IPS-NIHi7 (cell line): ENCODE results near the gene PTPRN2.

ENCODE experiments used
- DNase-seq: peaks from one replicate; pipeline ENCODE4 v3.0.0; 2012; ENCODE audit warnings: mixed read lengths; ENCODE audit errors: extremely low spot score

Gene PTPRN2

DNA sequence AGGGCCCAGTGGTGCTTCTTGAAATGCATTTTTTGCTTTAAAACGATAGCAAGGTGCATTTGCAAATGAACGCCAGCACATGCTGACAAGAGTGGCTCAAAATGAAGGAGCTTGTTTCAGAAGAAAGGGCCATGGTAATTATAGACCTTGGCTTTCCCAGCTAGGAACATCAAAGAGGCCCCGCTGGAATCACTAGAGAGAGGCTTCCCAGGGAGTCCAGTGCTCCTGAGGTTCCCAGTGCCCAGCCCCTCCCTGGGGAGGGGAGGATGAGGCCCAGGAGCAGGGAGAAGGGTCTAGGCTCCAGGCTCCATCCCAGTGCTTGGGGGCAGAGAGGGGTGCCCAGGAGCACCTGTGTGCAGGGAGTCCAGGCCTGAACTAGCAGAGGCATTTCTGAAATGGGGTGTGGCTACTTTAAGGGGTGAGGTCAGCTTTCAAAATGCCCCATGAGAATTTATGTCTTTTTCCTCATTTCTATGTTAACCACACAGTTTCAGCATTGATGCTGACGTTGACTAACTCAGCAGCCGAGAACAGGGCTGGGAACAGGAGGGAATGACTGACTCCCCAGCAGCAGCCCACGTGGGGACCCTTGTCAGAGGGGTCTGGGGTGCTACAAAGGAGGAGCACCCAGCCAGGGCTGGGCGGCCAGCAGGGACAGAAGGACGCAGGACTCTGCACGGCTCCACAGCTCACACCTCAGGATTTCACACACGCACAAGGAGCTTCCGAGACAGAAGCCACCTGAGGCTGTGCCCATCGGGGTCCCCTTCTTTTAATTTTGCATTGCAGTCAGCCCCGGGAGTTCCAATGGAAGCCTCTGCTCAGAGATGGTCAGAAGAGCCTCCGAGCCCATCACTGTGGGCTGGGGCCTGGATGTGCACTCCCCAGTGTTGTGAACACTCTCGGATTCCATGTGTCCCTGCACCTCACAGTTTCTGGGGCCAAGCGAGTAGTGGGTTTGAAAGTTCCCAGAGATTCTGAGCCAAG is 570.2 kb downstream of the PTPRN2 start:
- DNase-seq, result no peak

DNA sequence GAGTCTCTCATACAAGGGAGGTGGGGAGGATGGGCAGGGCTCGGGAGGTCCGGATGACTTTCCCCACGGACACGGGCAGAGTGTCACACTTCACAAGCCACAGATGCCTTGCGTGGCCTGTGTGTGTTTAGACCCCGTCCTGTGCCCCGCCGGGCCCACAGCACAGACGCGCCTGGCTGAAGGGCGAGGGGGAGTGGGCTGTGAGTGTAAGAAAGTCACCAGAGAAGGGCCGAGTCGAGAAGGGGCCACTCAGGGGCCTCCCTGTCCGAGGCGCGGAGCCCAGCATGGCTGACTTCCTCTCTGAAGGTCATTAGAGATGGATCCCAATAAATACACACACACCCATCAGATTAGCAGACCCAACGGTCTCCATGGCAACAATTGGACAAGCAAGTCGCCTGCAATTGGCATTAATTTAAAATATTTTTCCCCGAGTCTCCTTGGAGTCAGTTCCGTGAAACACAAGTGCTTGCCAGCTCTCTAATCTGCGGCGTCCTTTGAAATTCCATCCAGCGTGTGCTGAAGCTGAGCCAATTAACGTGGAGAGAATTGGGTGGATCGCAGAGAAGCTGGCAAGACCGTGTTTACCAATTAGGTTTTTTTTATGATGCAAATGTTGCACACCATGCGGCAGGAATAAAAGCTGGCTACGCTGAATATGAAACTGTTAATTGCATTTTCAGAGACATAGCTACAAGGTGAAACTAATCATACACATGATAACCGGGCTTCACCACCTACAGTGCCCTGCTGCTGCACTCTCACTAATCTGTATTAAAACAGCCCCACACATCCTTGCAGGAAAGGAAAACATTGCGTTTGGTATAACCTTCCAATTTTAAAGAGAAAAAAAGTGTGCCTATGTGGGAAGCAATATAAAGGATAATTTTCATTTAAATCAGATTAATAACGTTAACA is 571.2 kb downstream of the PTPRN2 start:
- no peak for DNase-seq

DNA sequence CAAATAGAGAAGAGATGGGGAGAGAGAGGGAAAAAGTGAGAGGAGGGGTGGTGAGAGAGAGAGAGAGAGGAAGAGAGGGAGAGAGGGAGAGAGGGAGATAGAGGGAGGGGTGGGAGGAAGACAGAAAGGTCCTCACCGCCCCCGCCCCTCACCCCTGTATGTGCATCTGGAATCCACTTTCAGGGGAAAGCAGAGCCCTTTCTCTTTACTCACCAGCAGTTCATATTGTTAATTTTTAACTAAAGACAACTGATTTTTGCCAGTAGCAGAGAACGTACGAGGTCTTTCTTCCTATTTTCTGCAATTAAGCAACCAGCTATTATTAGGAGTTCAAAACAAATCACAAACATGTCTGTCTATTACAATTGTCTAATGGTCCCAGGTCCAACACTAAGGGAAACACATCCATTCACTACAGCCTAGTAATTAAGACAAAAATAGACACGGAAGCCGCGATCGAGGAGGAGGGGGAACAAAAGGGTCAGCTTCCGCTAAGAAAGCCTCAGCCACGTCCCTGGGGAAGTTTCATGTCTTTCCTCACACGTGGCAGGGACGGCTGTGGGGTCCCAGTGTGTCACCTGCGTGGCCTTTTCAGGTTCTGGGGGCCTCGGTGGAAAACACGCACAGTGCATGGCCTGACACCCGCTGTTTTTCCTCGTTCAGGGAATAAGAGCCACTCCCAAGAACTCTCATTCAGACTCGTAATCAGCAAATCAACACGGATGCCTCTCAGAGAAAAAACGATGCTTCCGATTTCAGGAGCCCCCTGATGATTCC is 572.0 kb downstream of the PTPRN2 start:
- no peak for DNase-seq

DNA sequence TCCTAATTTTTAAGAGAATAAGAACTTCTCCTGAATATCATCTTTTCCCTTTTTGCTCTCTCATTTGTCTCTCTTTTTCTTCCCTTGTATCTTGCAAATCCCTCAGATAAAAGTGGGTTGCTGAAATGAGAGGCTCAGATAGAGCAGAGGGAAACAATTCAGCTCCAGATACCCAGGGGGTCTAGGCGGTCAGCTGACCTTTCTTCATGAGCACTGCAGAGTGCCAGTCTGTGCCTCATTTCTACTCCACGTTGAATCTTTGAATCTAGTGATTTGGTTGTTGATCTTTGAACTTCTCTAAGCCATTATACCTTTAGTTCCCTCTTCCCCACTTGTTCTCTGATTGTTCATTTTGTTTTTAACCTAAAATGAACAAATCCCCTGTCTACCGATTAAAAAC is 572.6 kb downstream of the PTPRN2 start:
- DNase-seq, result no peak

DNA sequence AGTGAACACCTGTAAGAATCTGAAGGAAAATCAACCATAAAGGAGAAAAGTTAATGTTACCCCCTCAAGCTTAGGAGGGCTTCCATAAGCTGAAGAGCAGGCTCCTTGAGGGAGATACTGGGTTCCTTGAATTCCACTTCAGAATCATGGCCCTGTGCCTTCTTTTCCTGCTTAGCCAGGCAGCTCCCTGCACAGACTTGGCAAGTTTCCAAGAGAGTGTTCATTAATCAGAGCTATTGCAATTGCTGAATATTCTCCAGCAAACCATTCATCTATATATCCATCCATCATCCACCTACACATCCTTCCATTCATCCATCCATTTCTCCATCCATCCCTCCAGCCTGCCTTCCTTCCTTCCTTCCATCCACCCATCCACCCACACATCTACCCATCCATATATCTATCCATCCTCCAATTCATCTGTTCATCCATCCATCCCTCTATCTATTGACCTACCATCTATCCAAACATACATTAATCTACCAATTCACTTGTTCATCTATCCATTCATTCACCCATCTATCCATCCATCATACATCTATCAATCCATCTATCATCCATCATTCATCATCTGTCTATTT is 574.4 kb downstream of the PTPRN2 start:
- no peak for DNase-seq

DNA sequence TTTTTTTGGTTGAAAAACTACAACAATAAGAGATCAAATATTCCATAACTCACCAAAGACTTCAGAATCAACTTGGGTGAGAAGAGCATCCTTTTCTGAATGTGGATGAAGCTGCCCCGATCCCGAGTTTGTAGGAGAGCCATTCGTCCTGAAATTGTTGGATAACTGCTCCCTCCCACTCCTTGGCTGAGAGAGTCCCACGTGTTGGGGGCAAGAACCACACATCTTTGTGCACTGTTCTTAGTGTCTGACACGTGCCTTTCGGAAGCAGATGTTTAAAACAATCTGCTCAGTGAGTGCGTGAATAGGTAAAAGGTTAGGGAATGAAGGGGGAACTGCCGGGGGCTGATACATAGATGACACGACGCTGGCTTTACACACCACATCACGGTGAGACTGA is 575.7 kb downstream of the PTPRN2 start:
- DNase-seq, result no peak

DNA sequence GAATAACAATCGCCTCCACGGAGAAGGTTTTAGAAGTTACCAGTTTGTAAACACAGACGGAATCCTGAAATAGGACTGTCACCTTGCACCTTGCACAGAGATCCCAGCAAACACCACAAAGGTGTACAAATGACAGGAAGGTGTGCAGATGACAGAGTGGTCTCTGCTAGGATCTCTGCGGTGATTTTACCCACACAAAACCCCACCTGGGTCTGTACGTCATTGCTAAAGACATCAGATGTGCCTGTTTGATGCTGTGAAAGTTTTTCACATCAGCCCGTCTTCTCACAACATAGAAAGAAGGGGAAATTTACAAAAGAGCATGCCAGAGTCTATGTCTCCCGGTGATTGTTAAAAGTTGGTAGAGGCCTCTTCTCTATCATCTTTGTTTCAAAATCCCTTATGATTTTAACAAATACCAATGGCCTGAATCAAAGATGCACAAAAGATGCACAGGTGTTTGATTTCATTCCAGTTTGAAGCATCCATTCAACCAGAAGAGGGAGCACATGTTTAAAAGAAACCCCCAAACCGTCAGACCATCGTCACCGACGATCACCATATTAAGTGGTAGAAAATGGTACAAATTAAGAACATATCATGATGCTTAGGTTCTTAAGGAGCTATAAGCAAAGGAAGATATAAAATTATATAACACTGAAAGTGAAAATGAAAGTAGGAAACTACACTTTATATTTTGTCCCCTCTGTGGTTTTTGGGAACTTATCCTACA is 576.5 kb downstream of the PTPRN2 start:
- no peak for DNase-seq

DNA sequence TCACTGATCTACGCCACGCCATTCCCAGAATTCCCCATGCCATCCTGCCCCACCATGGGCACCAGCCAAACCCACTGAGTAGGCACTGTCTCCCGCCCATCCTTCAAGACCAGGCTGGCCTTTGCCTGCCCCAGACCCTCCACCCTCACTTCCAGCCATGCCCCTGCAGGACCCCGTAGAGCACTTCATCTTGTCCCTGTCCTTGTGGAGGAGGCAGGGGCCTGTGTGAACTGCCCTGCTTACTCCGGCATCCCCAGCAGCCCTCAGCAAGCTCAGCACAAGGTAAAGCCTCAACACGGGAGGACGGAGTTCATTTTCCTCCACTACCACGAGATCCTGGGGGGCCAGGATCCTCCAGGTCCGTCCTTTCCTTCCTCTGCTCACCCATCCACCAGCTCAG is 577.7 kb downstream of the PTPRN2 start:
- no peak for DNase-seq

DNA sequence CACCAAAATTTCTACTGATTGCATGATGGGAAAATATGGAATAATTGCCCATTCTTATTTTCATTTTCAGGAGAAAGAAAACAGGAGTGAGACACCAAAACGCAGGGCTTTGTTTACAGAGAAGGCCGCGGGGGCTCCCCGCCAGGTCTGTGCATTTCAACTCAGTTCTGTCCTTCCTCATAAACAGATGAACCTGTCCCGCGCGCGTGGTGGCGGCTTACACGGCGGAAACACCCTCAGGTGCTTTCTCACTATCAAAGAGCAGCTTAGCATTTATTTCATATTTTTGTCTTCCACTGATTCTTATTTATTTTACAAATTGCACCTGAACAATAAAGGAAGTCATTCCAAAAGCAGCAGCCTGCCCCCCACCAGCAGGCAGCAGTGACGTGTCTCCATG is 579.4 kb downstream of the PTPRN2 start:
- no peak for DNase-seq

DNA sequence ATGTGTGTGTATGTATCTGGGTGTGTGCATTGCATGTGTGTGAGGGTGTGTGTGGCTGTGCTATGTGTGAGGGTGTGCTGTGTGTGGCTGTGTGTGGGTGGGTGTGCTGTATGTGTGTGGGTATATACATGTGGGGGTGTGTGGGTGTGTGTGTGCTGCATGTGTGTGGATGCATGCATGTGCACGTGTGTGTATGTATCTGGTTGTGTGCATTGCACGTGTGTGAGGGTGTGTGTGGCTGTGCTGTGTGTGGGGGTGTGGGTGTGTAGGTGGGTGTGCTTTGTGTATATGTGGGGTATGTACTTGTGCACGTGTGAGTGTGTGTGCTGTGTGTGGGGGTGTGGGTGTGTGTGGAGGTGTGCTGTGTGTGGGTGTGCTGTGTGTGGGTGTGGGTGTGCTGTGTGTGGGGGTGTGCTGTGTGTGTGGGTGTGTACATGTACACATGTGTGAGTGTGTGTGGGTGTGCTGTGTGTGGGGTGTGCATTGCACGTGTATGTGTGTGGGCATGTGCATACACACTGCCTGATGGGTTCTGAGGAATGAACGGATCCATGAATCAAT is 579.8 kb downstream of the PTPRN2 start:
- DNase-seq, result no peak

DNA sequence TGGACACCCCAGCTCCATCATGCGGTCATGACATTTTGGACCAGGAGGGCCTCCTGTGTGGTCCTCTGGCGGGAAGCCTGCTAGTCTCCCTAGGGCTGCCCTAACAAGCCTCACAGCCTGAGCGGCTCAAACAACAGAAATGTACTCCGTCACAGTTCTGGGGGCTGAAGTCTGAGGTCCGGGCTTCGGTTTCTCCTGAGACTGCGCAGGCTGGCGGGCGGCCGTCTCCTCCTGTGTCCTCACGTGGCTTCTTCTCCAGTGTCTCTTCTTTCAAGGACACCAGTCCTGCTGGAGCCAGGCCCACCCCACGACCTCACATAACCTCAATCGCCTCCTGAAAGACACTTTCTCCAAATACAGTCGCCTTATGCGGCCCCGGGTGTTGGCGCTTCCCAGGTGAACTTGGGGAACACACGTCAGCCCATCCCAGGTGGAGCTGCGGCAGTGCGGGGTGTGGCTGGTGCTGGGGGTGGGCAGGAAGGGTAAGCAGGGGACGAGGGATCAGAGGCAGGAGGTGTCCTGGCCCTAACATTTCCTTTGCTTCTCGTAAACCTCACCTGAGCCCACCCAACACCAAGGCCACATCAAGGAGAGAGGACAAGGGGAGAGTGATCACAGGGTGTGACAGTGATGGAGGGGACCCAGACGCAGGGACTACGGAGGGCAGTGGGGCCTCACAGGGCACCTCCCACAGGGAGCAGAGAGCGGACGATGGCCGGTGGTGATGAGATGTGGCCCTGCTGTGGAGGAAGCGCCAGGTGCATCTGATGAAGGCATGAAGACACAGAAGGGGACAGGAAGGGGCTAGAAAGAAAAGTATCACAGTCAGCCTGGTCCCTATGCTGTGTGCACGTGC is 580.6 kb downstream of the PTPRN2 start:
- DNase-seq, result no peak

DNA sequence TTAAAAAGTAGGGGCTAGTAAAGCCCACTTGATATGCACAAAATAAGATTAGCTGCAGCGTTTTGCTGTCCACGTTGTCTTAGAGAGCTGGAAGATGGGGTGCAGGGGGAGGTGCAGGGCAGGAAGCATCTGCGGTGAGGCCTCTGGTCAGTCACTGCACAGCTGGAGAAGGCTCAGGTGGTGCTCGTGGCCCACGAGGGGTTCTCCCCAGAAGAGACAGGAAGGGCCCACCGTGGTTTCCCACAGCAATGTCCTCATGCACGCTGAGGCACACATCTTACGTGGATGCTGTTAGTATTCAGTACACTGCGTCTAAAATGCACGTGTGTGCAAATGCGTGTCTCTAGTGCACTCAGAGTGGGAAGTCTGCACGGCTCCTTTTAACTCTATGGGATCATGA is 582.1 kb downstream of the PTPRN2 start:
- no peak for DNase-seq

DNA sequence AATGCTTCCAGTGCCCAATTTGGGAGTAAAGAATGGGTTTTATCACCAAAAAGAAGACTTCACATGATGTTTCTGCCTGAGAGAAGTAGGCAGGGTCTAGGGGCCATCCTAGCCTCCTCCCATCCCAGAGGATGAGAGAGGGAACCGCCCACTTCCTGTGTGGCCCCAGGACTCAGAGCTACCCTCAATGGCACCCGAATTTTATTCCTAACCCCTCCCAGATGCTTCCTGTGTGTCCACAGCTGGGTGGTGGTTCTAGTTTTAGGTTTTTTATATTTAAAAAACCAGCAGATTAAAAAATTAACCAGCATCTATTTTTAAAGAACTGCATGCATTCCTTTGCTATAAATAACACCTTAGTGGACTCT is 583.5 kb downstream of the PTPRN2 start:
- no peak for DNase-seq

DNA sequence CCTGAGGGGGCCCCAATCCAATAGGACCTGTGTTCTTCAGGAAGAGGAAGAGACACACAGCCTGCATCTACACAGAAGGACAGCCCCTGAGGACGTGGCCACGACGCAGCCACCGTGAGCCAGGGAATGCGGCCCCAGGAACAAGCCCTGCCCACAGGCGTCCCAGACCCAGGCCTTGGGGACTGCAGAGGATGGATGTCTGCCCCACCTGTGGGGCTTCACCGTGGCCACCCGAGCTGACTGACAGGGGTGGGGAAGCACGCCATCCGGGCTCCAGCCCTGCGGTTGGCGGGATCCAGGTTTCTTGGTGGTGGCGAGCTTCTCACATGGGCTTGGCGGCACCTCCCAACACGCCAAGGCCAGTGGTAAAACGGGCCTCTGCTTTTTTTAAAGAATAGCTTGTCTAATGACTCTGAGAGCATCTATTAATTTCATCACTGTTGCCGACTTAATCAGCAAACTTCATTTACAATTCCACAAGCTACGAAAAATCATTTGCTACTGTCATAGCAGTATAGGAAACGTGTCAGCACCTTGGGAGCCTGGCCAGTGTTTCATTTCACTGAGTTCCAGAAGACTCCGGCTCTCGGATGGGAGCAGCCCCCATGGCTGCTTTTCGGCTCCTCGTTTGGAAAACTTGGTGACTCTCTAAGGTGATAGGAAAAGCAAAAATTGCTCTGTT is 584.0 kb downstream of the PTPRN2 start:
- no peak for DNase-seq

DNA sequence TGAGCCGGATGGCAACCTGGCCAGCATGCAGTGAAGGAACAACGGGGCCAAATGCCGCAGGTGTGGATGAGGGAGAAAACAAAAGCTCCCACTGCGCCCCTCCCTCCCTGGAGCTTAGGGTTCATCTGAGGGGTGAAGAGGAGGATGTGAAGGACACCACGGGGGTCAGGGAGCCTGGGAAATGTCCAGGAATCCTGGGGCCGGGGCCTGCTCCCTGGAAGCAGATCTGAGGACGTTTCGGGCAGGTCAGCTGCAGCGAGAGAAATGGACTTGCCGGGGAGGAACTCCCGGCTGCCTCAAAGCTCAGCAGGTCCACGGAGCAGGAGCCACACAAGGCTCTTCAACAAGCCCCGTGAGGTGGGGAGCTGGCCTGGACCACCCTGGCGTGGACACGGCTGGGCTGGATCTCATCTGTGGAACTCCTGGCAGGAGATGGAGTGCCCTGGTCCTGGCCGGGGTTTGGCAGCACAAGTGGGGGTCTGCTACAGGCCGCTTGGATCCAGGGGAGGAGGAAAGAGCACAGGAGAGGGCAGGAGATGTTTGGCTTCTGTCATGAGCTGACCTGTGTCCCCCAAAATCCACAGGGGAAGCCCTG is 585.0 kb downstream of the PTPRN2 start:
- no peak for DNase-seq

DNA sequence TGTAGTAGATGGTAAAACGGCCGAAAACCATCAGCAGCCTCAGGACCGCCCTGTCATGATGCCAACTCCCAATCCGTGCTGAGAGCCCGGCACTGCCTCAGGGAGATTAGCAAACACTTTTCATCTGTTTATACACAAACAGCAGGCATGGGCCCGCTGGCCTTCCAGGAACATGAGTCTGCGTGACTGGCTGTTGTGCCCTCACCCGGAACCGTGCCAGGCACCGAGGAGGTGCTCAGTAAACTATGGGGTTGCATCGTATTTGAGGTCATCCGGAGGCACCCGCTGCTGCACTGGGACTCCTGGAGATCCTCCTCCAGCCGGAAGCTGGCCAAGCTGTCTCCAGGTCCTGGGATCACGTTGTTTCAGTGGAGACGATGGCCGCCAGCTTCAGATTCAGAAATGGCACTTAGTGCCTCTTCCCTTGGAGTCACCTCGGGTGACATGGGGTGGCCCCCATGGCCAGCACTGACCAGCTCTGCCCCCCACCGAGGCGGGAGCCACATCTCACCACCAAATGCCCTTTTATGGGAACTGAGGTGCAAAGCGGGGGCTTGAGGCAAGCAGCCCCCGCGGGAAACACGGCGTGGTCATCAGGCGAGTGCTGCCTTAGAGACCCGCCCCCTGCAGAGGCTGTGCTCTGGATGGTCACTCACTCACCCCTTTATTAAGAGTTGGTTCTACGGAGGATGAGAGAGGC is 585.9 kb downstream of the PTPRN2 start:
- no peak for DNase-seq

DNA sequence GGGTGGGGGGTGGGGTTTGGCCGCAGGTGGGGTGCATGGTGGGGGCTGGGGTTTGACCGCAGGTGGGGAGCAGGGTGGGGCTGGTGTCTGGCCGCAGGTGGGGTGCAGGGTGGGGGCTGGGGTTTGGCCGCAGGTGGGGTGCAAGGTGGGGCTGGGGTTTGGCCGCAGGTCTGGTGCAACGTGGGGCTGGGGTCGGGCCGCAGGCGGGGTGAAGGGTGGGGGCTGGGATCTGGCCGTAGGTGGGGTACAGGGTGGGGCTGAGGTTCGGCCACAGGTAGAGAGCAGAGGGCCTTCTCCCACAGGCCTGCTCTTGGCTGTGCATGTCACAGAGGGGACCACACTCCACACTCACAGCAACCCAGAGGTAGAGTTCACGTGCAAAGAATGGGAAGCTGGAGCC is 586.6 kb downstream of the PTPRN2 start:
- DNase-seq, result no peak

DNA sequence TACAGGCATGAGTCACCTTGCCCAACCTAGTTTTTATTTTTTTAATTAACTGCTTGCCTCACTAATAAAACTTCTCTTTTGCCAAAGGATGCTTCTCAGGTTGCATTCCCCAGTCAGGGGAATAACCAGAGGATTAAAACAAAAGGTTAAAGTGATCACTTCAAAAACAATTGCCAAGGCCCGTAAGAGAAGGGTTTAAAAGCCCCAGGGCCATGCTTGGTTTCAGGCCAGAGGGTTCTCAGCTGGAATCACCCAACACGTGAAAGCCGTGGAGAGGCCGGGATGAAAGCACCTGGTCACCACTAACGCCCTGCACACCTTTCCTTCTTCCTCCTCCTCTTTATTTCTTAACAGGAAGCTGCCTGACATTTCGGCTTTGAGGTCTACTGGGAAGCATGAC is 587.5 kb downstream of the PTPRN2 start:
- DNase-seq, result no peak
